Fibroblast of villous mesenchyme (primary cell): ENCODE results near the gene NDUFB7. TPM values are rescaled to one million over a fixed set of nuclear protein-coding genes. Genes with fewer than 3 reads are reported as not detected.

Experiments
- DNase-seq: peaks from one replicate; pipeline ENCODE4 v3.0.0-alpha.2; 2010; ENCODE audit warnings: low read depth
- H3K4me3 ChIP-seq: 2 replicates; pipeline ENCODE4 v1.5.1; 2011; ENCODE audit warnings: low read depth, mild to moderate bottlenecking, low read length
- CTCF ChIP-seq: IDR thresholded peaks from 2 replicates; pipeline ENCODE4 v1.5.1; 2012; ENCODE audit warnings: low read depth, mild to moderate bottlenecking, low read length; ENCODE audit not compliant: insufficient read depth
- total RNA-seq: library from RNA; depleted of rRNA; stranded (reverse); fragments of >200 nt; gene quantifications from 2 replicates; pipeline ENCODE4 v1.2.3, GENCODE V29; 2012

NDUFB7 gene
- total RNA-seq, 1 donor: 216 TPM

DNA sequence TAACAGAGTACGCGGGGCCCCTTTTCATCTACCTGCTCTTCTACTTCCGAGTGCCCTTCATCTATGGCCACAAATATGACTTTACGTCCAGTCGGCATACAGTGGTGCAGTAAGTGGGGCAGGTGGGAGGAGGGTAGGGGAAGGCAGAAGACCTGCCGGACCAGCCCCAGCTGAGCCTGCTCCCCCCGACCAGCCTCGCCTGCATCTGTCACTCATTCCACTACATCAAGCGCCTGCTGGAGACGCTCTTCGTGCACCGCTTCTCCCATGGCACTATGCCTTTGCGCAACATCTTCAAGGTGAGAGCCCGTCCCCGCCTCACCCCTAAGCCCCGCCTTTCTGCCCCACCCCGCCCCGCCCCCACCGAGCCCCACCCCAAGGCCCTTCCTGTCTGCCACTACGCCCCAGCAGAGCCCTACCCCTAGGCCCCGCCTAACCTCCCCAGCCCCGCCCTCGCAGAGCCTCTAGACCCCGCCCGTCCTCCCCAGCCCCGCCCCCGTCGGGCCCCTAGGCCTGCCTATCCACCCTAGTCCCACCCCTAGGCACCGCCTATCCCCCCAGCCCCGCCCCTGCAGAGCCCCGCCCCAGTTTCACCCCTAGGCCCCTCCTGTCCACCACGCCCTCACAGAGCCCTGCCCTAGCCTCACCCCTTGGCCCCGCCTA is 7.7 kb downstream of the NDUFB7 start:
- peak; percentile 25 for DNase-seq
- TF ChIP-seq CTCF: no peak
- no peak overlapping the region for H3K4me3 ChIP-seq

- TF ChIP-seq CTCF: no peak
- DNase-seq: no peak
- no peak overlapping the region for H3K4me3 ChIP-seq
These were observed 8.3 kb downstream of the NDUFB7 start for GRCh38 chr19:14563590-14563926.

DNA sequence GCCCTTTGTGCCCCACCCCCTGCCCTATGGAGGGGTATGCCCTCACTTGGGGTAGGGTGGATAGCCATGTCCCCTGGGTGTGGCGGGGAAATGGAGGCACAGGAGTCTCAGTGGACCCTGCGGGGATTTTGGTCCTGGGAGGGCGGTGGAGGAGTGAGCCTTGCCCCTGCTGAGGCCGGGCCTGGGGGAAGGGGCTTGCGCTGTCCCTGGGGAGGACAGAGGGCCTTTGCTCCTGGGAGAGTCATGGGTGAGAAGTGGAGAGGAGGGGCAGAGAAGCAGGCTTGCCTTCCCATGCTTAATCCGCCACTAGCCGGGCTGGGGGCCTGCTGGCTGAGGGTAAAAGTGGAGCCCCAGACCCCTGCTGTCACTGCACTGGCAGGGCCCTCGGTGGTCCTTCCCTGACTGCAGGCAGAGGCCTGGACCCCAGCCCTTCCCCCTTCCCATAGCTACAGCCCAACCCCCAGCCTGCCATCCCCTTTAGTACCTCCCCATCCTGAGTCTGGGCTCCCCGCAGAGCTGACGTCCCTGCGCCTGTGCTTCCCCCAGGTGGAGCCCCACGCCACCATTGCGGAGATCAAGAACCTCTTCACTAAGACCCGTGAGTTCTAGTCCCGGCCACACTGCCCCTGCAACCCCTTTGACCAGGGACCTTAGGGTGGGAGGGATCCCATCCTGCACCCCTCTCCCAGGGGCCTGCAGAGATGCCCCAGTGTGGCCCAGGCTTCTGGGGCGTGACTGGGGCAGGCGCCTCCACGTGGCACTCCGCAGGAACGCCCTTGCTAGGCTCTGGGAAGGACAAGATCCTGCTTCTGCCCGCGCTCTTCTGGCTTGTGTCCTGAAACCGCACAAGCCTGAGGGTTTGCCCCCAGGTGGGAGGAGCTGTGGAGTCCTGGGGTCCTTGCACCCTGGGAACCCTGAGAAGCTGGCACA is 8.9 kb downstream of the NDUFB7 start:
- DNase-seq: no peak
- no peak for TF ChIP-seq CTCF
- no peak overlapping the region for H3K4me3 ChIP-seq

DNA sequence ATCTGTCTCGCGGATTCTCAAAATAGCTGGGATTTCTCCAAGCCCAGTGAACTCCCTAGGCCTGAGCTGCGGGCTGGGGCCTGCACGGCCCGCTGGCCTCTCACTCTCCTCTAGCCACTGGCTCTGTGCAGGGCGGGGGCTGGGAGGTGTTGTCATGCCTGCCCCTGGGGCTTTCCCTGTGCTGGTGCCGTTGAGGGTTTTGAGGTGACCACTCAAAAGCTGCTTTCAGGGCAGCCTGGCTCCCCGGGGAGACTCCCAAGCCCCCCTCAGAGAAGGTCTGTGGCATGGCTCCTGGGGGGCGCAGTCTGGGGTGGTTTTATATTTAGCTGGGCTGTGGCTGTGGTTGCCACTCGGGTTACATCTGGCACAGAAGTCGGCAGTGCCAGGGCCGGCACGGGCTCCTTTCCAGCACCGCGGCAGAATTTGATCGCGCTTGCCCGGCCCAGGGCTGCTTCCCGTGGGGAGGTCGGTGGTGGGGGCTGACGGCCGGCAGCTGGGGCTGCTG is 10.0 kb downstream of the NDUFB7 start:
- peak; percentile 36 for DNase-seq
- H3K4me3 ChIP-seq: no peak overlapping the region
- TF ChIP-seq CTCF: no peak

DNA sequence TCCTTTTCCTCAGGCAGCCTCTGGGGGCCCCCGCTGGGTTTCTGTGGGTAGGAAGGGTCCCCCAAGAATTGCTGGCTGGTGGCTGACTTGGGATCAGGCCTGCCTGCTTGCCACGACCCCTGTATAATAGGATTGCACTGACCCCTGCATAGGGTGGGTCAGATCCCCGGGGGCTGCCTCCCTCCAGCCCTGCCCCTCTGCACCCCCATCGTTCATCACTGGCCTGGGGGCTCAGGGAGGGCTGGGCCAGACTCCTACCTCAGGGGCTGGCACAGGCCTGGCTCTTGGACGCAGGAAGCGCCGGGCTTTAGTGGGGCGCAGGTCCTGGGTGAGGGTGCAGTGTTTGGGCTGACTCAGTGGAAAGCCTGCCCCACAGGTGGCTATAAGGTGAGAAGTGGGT is 10.6 kb downstream of the NDUFB7 start:
- no peak overlapping the region for H3K4me3 ChIP-seq
- no peak for TF ChIP-seq CTCF
- DNase-seq: no peak

GRCh38 chr19:14560776-14561108 is 11.1 kb downstream of the NDUFB7 start:
- TF ChIP-seq CTCF: no peak
- no peak overlapping the region for H3K4me3 ChIP-seq
- no peak for DNase-seq
